Neural progenitor cell (in vitro differentiated cells): ENCODE measurements around the gene GRK7. TPM values are rescaled to one million over a fixed set of nuclear protein-coding genes. Genes with fewer than 3 reads are reported as not detected.
A peak's percentile ranks its signal among the peaks of the same experiment; 100 is the strongest.

Experiments
- DNase-seq: peaks from one replicate; pipeline ENCODE4 v3.0.0-alpha.2; 2016; ENCODE audit warnings: low spot score
- H2AFZ ChIP-seq: fragments of 200-600 bp; sonication (generic); replicated peaks from 2 replicates; pipeline ENCODE4 v1.6.1; 2016; ENCODE audit warnings: antibody characterized with exemption
- H3F3A ChIP-seq: fragments of 200-600 bp; sonication (generic); 2 replicates; pipeline ENCODE4 v1.6.1; 2016; ENCODE audit warnings: antibody characterized with exemption, low read depth
- H3K27ac ChIP-seq: fragments of 200-600 bp; sonication (generic); 2 replicates; pipeline ENCODE4 v1.5.1; 2016; ENCODE audit warnings: mild to moderate bottlenecking
- H3K27me3 ChIP-seq: fragments of 200-600 bp; sonication (generic); 2 replicates; pipeline ENCODE4 v1.6.1; 2016; ENCODE audit warnings: mild to moderate bottlenecking, moderate library complexity
- H3K36me3 ChIP-seq: fragments of 200-600 bp; sonication (generic); 2 replicates; pipeline ENCODE4 v1.5.1; 2016
- H3K4me1 ChIP-seq: fragments of 200-600 bp; sonication (generic); 2 replicates; pipeline ENCODE4 v1.6.1; 2016; ENCODE audit warnings: mixed run types
- H3K4me2 ChIP-seq: fragments of 200-600 bp; sonication (generic); 2 replicates; pipeline ENCODE4 v1.6.1; 2016
- H3K4me3 ChIP-seq: fragments of 200-600 bp; sonication (generic); 2 replicates; pipeline ENCODE4 v1.5.1; 2016
- H3K79me2 ChIP-seq: fragments of 200-600 bp; sonication (generic); 2 replicates; pipeline ENCODE4 v1.6.1; 2016; ENCODE audit warnings: low read depth
- H3K9ac ChIP-seq: fragments of 200-600 bp; sonication (generic); 2 replicates; pipeline ENCODE4 v1.6.1; 2016
- H3K9me3 ChIP-seq: fragments of 200-600 bp; sonication (generic); 2 replicates; pipeline ENCODE4 v1.5.1; 2016; ENCODE audit warnings: low read depth
- H4K20me1 ChIP-seq: fragments of 200-600 bp; sonication (generic); 2 replicates; pipeline ENCODE4 v1.6.1; 2016; ENCODE audit warnings: low read depth
- H3K27ac Mint-ChIP-seq: 3 replicates; pipeline ENCODE4 v1.8.0; 2021; ENCODE audit warnings: mixed read lengths
- H3K27me3 Mint-ChIP-seq: 2 replicates; pipeline ENCODE4 v1.8.0; 2022; ENCODE audit warnings: low read depth, mild to moderate bottlenecking, inconsistent platforms, moderate library complexity, mixed read lengths; ENCODE audit not compliant: insufficient read depth
- H3K36me3 Mint-ChIP-seq: 3 replicates; pipeline ENCODE4 v1.8.0; 2021; ENCODE audit warnings: mixed read lengths
- H3K4me1 Mint-ChIP-seq: 3 replicates; pipeline ENCODE4 v1.8.0; 2021; ENCODE audit warnings: mixed read lengths
- H3K4me3 Mint-ChIP-seq: 3 replicates; pipeline ENCODE4 v1.8.0; 2021; ENCODE audit warnings: mild to moderate bottlenecking, moderate library complexity, mixed read lengths
- H3K9me3 Mint-ChIP-seq: 3 replicates; pipeline ENCODE4 v1.8.0; 2020; ENCODE audit warnings: mixed read lengths
- CTCF ChIP-seq: fragments of 200-600 bp; sonication (generic); IDR thresholded peaks from 2 replicates; pipeline ENCODE4 v1.5.1; 2017; ENCODE audit warnings: antibody characterized with exemption, mild to moderate bottlenecking
- EZH2 ChIP-seq: fragments of 200-600 bp; sonication (generic); IDR thresholded peaks from 2 replicates; pipeline ENCODE4 v1.6.1; 2017; ENCODE audit warnings: antibody characterized with exemption, mild to moderate bottlenecking, moderate library complexity
- EZH2phosphoT487 ChIP-seq: fragments of 200-600 bp; sonication (generic); IDR thresholded peaks from 2 replicates; pipeline ENCODE4 v1.6.1; 2017; ENCODE audit warnings: antibody characterized with exemption
- total RNA-seq: library from RNA; depleted of rRNA; stranded (reverse); fragments of >200 nt; gene quantifications from 2 replicates; pipeline ENCODE4 v1.2.3, GENCODE V29; 2015; ENCODE audit warnings: low replicate concordance

GRK7 gene
- total RNA-seq, 1 donor from 2014 or later: not detected

- H3K27ac ChIP-seq: no peak overlapping the region
- H3K36me3 Mint-ChIP-seq: no peaks in the 10 kb centered on the region
- no peaks in the 10 kb centered on the region for H3K27me3 ChIP-seq
- H3K9me3 ChIP-seq: no peaks in the 10 kb centered on the region
- H3K27ac Mint-ChIP-seq: no peak overlapping the region
- H3K4me3 ChIP-seq: no peak overlapping the region
- peaks cover 11% of the 10 kb centered on the region for H3K27me3 Mint-ChIP-seq
- no peaks in the 10 kb centered on the region for H4K20me1 ChIP-seq
- no peaks in the 10 kb centered on the region for H3K9me3 Mint-ChIP-seq
- H3K4me3 Mint-ChIP-seq: no peak overlapping the region
- H3K79me2 ChIP-seq: no peaks in the 10 kb centered on the region
- peaks cover under 1% of the 10 kb centered on the region for H3K4me1 Mint-ChIP-seq
- no peak for TF ChIP-seq EZH2
- TF ChIP-seq CTCF: no peak
- TF ChIP-seq EZH2phosphoT487: no peak
- H2AFZ ChIP-seq: no peak overlapping the region
- no peaks in the 10 kb centered on the region for H3K4me1 ChIP-seq
- no peaks in the 10 kb centered on the region for H3F3A ChIP-seq
- no peak overlapping the region for H3K9ac ChIP-seq
- no peaks in the 10 kb centered on the region for H3K36me3 ChIP-seq
- no peak for DNase-seq
- H3K4me2 ChIP-seq: no peak overlapping the region
These were observed 27.0 kb downstream of the GRK7 start for GRCh38 chr3:141790171-141790570.

- Mint-ChIP-seq H3K36me3 (no peaks in the 10 kb centered on the region), H3K4me1 (peaks cover 22% of the 10 kb centered on the region), H3K9me3 (no peaks in the 10 kb centered on the region), H3K27me3 (peaks cover 12% of the 10 kb centered on the region), H3K4me3 (no peak overlapping the region), H3K27ac (no peak overlapping the region)
- H3K36me3 ChIP-seq: no peaks in the 10 kb centered on the region
- no peaks in the 10 kb centered on the region for H3K79me2 ChIP-seq
- H4K20me1 ChIP-seq: no peaks in the 10 kb centered on the region
- H2AFZ ChIP-seq: no peak overlapping the region
- no peaks in the 10 kb centered on the region for H3K9me3 ChIP-seq
- no peak for DNase-seq
- peaks cover 14% of the 10 kb centered on the region for H3K4me1 ChIP-seq
- TF ChIP-seq EZH2 (no peak), EZH2phosphoT487 (no peak), CTCF (no peak)
- H3K27ac ChIP-seq: no peak overlapping the region
- H3K27me3 ChIP-seq: no peaks in the 10 kb centered on the region
- H3F3A ChIP-seq: peaks cover 15% of the 10 kb centered on the region
- no peak overlapping the region for H3K4me3 ChIP-seq
- no peak overlapping the region for H3K4me2 ChIP-seq
- H3K9ac ChIP-seq: no peak overlapping the region
These were observed 29.3 kb downstream of the GRK7 start for GRCh38 chr3:141792495-141792894.

- Histone ChIP-seq H2AFZ (no peak overlapping the region), H3K27me3 (no peaks in the 10 kb centered on the region), H3K79me2 (no peaks in the 10 kb centered on the region), H3K9ac (no peak overlapping the region), H3K4me3 (no peak overlapping the region), H3F3A (peaks cover 27% of the 10 kb centered on the region), H3K4me2 (no peak overlapping the region), H3K4me1 (peaks cover 26% of the 10 kb centered on the region), H3K27ac (no peak overlapping the region), H3K36me3 (no peaks in the 10 kb centered on the region), H4K20me1 (no peaks in the 10 kb centered on the region), H3K9me3 (no peaks in the 10 kb centered on the region)
- Mint-ChIP-seq H3K27me3 (peaks cover 8% of the 10 kb centered on the region), H3K9me3 (no peaks in the 10 kb centered on the region), H3K36me3 (no peaks in the 10 kb centered on the region), H3K27ac (no peak overlapping the region), H3K4me1 (peaks cover 34% of the 10 kb centered on the region), H3K4me3 (no peak overlapping the region)
- TF ChIP-seq CTCF (peak; percentile 63), EZH2 (no peak)
- peak; percentile 68 for DNase-seq
These were observed 30.5 kb downstream of the GRK7 start for GRCh38 chr3:141793476-141794260.
